GM08714 (cell line): ENCODE results near the gene CLASP2.
"Not testable (repeated sequence)": the region's sequence is repeated elsewhere in the genome, so short reads cannot be mapped to it uniquely, and the experiment has no call there.

Source experiments
- H3K4me3 ChIP-seq: fragments of 200-500 bp; sonication (Bioruptor generic); 2 replicates; pipeline ENCODE4 v1.5.1; 2014; ENCODE audit warnings: mild to moderate bottlenecking, low read length, inconsistent platforms
- ZNF274 ChIP-seq: IDR thresholded peaks from 2 replicates; pipeline ENCODE4 v1.6.1; 2012; ENCODE audit warnings: mild to moderate bottlenecking, low read depth, low read length

The CLASP2 gene

GRCh38 chr3:33453331-33453761 lies 264.7 kb downstream of the CLASP2 start:
- no peak overlapping the region for H3K4me3 ChIP-seq
- no peak for TF ChIP-seq ZNF274

GRCh38 chr3:33451994-33452393 lies 266.1 kb downstream of the CLASP2 start:
- not testable (repeated sequence) for H3K4me3 ChIP-seq

DNA sequence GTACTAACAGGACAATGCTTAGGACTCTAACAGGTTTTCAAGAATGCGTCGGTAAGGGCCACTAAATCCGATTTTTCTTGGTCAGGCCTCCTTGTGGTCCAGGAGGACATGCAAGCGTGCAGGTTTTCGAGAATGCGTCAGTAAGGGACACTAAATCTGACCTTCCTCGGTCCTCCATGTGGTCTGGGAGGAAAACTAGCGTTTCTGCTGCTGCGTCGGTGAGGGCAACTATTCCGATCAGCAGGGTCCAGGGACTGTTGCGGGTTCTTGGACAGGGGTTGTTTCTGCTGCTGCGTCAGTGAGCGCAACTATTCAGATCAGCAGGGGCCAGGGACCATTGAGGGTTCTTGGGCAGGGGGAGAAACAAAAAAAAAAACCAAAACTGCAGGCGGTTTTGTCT lies 270.1 kb downstream of the CLASP2 start:
- TF ChIP-seq ZNF274 = no peak
- no peak overlapping the region for H3K4me3 ChIP-seq

- not testable (repeated sequence) for H3K4me3 ChIP-seq
These were observed 270.8 kb downstream of the CLASP2 start for GRCh38 chr3:33447256-33447625.
